Measurements from ENCODE around the gene HEG1. TPM values are rescaled to one million over a fixed set of nuclear protein-coding genes. Genes with fewer than 3 reads are reported as not detected.

Gene HEG1
- polyA plus RNA-seq, 3 donors, result 22.3 to 29.7 (median 27.9) TPM

DNA sequence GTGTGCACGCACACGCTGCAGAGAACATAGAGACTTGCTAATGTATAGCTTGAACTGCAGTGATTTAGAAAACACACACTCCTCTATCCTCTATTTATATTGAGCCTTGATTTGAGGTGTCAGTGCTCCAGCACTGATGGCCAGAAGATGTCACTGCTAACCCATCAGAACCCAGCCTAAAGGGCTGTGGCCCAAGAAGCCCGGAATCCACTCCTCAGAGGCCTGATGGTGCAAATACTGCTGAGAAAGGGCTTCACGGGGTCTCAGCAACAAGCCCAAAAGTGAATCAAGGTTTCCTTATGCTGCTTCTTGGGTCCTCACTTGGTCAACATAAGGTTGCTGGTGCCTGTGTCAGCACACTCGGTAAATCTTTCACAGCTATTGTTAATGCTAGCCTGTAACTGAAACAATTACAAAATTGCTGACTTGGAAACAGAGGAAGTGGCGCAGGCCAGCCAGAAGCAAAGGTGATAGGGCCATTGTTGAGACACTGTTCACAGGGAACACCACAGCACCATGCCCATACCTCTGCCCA lies 60.3 kb downstream of the HEG1 start:
- peak; percentile 66 for DNase-seq

DNA sequence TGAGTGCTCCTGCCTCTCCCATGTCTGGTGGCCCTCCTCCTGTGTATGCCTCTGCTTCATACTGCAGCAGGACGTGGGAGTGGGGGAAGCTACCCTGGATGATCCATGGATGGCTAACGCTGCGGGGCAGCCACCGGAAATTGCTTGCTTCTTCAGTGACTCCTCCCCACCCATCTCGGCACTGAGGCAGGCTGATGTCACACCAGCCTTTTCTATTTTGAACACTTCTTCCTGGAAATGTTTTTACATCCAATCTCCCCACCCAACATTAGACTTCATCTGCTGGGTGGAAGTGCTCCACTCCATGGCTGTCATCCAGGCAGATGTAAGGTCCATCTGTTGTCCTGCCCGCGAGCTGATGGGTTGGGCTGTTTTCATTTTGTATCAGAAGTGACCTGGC lies 62.3 kb downstream of the HEG1 start:
- no peak for DNase-seq

GRCh38 chr3:124992041-124992440 lies 63.8 kb downstream of the HEG1 start:
- no peak for DNase-seq

- no peak for DNase-seq
Measured at GRCh38 chr3:124986192-124987143, 69.3 kb downstream of the HEG1 start.

DNA sequence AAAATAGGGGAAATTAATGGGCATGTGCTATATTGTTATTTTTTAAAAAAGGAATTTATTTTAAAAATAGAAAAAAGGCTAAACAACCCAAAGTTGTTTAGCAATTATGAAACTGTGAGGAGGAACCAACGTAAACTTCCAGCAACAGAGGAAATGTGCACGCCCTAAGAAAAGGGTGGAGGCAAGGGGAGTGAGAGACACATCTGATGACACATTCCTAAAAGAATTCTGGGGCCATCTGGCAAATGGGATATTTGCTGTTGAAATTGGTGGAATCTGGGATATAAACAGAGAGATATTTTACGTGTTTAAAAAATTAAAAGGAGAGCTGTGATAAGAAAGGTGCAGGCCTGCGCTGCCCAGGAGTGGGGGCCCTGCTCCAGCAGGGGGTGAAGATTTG lies 70.4 kb downstream of the HEG1 start:
- no peak for DNase-seq

- no peak for DNase-seq
Measured at GRCh38 chr3:124984754-124985153, 71.0 kb downstream of the HEG1 start.

DNA sequence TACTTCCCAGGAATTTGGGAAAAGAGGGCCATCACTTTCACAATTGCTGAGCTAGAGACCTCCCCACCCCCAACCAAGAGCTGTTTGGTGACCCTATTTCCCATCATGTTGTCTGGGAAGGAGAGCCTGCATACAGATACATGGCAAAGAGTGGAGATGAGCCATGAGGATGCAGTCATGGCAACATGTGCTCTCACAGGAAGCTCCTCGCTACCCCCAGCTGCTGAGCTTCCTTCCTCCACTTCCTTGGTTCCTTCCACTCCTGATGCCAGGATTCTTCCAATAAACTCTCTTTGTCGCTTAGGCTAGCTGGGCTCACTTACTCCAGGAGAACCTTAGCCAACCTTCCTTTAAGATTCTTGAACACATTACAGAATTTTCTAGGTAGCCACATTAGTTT lies 72.9 kb downstream of the HEG1 start:
- DNase-seq, result no peak

- DNase-seq, result no peak
Measured at GRCh38 chr3:124981472-124981871, 74.3 kb downstream of the HEG1 start.

DNA sequence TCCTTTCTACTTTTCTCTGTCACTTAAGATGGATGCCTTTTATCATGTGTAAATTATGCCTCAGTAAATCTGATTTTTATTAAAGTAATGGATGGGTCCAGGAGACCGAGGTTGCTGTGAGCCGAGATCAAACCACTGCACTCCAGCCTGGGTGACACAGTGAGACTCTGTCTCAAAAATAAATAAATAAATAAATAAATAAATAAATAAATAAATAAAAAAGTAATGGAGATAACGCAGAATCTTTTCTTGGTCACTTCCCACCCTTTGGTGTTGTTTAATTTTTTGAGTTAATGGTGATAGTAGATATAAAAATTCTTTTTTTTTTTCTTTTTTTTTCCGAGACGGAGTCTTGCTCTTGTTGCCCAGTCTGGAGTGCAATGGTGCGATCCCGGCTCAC lies 77.2 kb downstream of the HEG1 start:
- DNase-seq, result no peak

DNA sequence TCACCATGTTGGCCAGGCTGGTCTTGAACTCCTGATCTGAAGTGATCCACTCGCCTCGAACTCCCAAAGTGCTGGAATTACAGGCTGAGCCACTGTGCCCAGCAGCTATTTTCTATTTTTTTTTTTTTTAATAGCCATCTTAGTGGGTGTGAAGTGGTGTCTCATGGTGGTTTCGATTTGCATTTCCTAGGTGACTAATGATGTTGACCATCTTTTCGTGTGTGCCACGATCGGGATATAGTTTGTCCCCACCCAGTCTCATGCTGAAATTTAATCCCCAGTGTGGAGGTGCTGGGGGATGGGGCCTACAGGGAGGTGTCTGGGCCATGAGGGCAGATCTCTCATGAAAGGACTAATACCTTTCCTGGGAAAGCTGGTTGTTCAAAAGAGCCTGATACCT lies 79.4 kb downstream of the HEG1 start:
- DNase-seq, result no peak

GRCh38 chr3:124974691-124975090 lies 81.1 kb downstream of the HEG1 start:
- DNase-seq, result no peak

- DNase-seq, result no peak
Measured at GRCh38 chr3:124973290-124973689, 82.5 kb downstream of the HEG1 start.

DNA sequence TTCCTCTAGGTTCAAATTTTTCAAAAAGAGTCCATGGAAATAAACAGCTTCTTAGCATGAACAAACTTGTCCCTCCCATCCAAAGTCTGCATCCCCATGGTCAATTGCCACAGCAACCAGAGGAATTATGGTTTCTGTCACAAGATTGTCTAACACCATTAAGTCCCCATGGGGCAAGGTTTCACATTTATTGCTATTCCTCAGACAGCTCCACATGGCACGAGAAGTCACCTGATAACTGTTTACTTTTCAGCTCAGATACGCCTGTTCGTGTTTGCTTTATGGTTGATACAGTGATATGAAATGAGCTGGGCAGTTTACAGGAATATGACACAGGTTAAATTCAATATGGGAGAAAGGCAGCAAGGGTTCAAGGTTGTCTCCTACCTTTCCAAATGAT lies 83.3 kb downstream of the HEG1 start:
- DNase-seq, result no peak

DNA sequence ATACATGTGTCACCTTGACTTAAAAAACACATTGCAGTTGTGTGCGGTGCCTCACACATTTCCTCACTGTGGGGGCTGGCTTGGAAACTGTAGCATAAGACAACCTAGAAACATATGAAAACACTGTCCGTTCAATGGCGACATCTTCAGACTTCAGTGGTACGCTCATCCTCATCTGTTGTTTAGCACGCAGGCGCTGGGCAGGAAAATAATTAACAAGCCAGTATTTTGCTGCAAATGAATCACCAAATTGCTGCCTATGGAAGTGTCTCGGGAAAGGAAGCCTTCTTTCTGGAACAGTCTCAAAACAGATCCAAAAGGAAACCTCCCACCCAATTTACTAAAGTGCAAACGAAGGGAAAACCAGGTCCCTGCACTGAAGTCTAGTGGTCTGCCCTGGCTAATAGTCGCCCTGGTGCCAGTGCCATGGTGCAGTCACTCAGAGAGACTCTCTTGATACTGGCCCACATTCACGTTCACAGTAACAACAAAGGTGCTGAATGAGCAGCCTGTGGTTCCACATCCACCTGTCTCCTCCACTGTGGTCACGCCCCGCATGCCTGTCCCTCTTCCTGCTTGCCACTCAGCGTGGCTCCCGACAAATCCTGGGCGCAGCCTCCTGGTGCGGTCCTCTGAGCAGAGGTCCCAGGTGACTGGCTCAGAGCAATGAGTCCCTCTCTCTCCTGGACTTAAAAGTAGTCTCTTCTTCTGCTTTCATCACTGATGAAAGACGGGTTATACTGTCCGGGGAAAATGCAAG lies 85.7 kb downstream of the HEG1 start:
- no peak for DNase-seq

GRCh38 chr3:124969190-124969589 lies 86.6 kb downstream of the HEG1 start:
- no peak for DNase-seq

DNA sequence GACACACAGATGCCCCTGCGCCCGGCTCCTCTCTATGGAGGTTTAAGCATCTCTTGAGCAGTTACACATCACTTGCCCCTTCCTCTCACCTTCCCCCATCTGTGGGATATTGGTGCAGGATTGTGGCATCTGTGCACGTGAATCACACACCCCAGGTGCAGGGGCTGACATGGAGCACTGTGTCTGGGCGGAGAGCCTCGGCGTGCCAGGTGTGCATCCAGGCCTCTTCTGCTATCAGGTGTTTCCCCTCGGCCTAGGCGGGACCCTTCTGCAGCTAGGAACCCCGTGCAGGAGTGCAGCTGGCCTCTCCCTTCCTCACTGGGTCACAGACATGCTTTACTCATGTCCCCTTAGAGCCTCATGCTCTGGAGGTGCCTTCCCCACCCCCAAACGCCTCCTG lies 87.8 kb downstream of the HEG1 start:
- no peak for DNase-seq

GRCh38 chr3:124966521-124967445 lies 89.0 kb downstream of the HEG1 start:
- DNase-seq, result no peak

GRCh38 chr3:124965413-124965812 lies 90.4 kb downstream of the HEG1 start:
- DNase-seq, result no peak

GRCh38 chr3:124964387-124964786 lies 91.4 kb downstream of the HEG1 start:
- DNase-seq, result no peak

- DNase-seq, result no peak
Measured at GRCh38 chr3:124963755-124964154, 92.0 kb downstream of the HEG1 start.

DNA sequence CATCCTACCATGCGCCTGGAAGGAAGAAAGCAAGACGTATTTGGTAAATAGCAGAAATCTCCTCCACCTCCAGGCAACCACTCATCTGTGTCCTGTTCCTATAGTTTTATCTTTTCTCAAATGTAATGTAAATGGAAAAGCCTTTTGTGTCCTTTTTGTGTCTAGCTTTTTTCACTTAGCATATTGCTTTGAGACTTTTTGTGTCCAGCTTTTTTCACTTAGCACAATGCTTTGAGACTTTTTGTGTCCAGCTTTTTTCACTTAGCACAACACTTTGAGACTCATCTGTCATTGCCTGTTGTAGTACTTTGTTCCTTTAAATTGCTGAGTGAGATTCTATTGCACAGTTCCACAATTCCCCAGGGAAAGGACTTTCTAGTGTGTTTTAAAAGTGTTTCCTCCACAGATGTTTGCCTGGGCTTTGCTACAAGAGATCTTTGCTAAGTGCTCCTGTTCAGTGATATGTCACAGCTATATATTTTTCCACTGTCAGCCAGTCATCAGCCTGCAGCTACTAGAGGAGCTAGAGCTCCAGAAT lies 93.3 kb downstream of the HEG1 start:
- DNase-seq, result no peak

All from renal pelvis (tissue), 4 donors.